Heart left ventricle (tissue), 16 donors: ENCODE measurements around the gene PTCRA. TPM values are rescaled to one million over a fixed set of nuclear protein-coding genes. Genes with fewer than 3 reads are reported as not detected.

Source experiments
- ATAC-seq, 4 donors: fragments of 200-7000 bp; cut with Tn5 transposase; one replicate each; pipeline ENCODE4 v1.9.1; 2020 to 2022; ENCODE audit warnings: moderate library complexity in 4 of 4, mild to moderate bottlenecking in 3 of 4, moderate number of reproducible peaks in 1 of 4
- DNase-seq, 5 donors: peaks; one replicate each; pipeline ENCODE4 v3.0.0-alpha.2; 2020
- H3K27ac ChIP-seq, 12 donors: fragments of 200-600 bp; sonication (generic) in 4 of 12; one replicate each; pipeline versions ENCODE4 v1.5.0 to v1.8.0; 2016 to 2022; ENCODE audit warnings: mild to moderate bottlenecking in 2 of 12
- H3K27me3 ChIP-seq, 9 donors: fragments of 200-600 bp; sonication (generic) in 2 of 9; one replicate each; pipeline versions ENCODE4 v1.5.1 to v1.8.0; 2016 to 2022; ENCODE audit warnings: mild to moderate bottlenecking in 3 of 9
- H3K36me3 ChIP-seq, 9 donors: fragments of 200-600 bp; sonication (generic) in 2 of 9; one replicate each; pipeline versions ENCODE4 v1.5.0 to v1.8.0; 2018 to 2022; ENCODE audit warnings: mild to moderate bottlenecking in 2 of 9
- H3K4me1 ChIP-seq, 12 donors: fragments of 200-600 bp; sonication (generic) in 4 of 12; one replicate each; pipeline versions ENCODE4 v1.5.0 to v1.8.0; 2016 to 2022; ENCODE audit warnings: mild to moderate bottlenecking in 3 of 12
- H3K4me3 ChIP-seq, 12 donors: fragments of 200-600 bp; sonication (generic) in 4 of 12; one replicate each; pipeline versions ENCODE4 v1.5.0 to v1.8.0; 2017 to 2022; ENCODE audit warnings: mild to moderate bottlenecking in 9 of 12, moderate library complexity in 4 of 12
- H3K9me3 ChIP-seq, 12 donors: fragments of 200-600 bp; sonication (generic) in 4 of 12; one replicate each; pipeline versions ENCODE4 v1.5.0 to v1.8.0; 2016 to 2022; ENCODE audit warnings: mild to moderate bottlenecking in 1 of 12
- POLR2A ChIP-seq, 2 donors: fragments of 450-650 bp; IDR thresholded peaks; one replicate each; pipeline ENCODE4 v1.6.1; 2017; ENCODE audit warnings: antibody characterized with exemption in 2 of 2, mild to moderate bottlenecking in 2 of 2, moderate library complexity in 2 of 2
- WGBS, 4 donors: extraction: QIAGEN DNeasy Blood & Tissue Kit in 2 of 4; methylation state at CpG; one replicate each; pipeline versions ENCODE4 v1.1.5 to v1.1.7; 2013 to 2018; 5-methylcytosine and 5-hydroxymethylcytosine counted together
- intact Hi-C, 10 donors: fragments of 100-400 bp; cut with DNase I; formaldehyde crosslinking; loops; one replicate each; pipeline versions ENCODE4 v1.11.1 to v1.14.2; 2022
- polyA plus RNA-seq, 2 donors: library from polyadenylated mRNA; stranded (reverse); fragments of 200-250 nt; gene quantifications; one replicate each; pipeline ENCODE4 v1.2.3, GENCODE V29; 2013
- total RNA-seq, 9 donors: library from RNA; depleted of rRNA in 2 of 9; stranded (reverse); fragments of >200 nt in 2 of 9; fragmentation: NEBNext Ultra II Directional in 3 of 9; extraction: Animal tissue kit (Norgen Biotek cat#: 25700) in 3 of 9; gene quantifications; one replicate each; pipeline versions ENCODE4 v1.1.0 to v1.2.4, GENCODE V29; 2016 to 2023
- TF ChIP-seq, protein P1 (sequence below), 12 donors: fragments of 200-600 bp; sonication (generic) in 4 of 12; IDR thresholded peaks; one replicate each; pipeline versions ENCODE4 v1.5.0 to v1.8.0; 2018 to 2022; ENCODE audit warnings: antibody characterized with exemption in 12 of 12, mild to moderate bottlenecking in 5 of 12
- donor health status: ischemic (EF 13 %, LVEDD 7.1; RV severe dilation, severe dysfunction).
- donor health status: healthy with polysubstance abuse.
- donor health status: DM: no; HTN: yes; CAD: no.
- donor health status: DM: no; HTN: no; CAD: no.
- donor health status: ischemic (EF 25% LVEDD 6.9; RV normal size, moderate dysfunction).
- donor health status: ischemic (EF 25% LVEDD 5.7; RV mildly dilated, moderate dysfunction).
- donor health status: healthy.
- donor health status: DM: yes; HTN: yes; CAD: no.
- donor health status: ischemic (EF 35%, LVEDD 5.7; RV mildly dilated, moderate dysfunction).
- donor health status: nonischemic (EF 11% LVEDD 7.7; RV severe dilation, severe dysfunction).
- donor health status: DM: yes; HTN: yes; CAD: no.
- donor health status: PGD.
- donor health status: ischemic (EF 29% LVEDD 5.4; RV normal size, mild dysfunction).
- donor health status: nonischemic (EF 23%, LVEDD 6.1; RV moderate dilation, normal function).

PTCRA gene
- total and polyA plus RNA-seq, 11 donors: 1.7 TPM; not detected in 10

DNA sequence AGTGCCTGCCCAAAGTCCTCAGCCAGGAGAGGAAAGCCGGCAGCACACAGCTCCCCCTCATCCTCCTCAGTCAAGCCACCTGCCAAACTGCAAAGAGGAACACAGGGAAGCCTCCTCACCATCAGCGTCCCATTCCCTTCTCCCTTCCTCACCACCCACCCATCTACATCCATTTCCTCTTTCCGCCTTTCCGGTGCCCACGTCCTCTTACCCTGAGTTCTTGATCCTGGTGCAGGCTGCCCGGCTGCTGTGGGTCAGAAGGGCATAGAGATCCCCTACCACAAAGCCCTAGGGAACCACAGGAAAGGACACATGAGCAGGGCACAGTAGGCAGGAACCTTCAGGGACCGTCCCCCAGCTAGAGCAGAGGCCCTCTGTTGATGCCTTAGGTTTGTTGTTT is 50.7 kb downstream of the PTCRA start:
- 81 to 83% (median 81%) methylated on average over 7 of the region's 7 CpGs for WGBS, 4 donors
- H3K4me3 ChIP-seq: no peak overlapping the region
- ATAC-seq (no peak), DNase-seq (no peak)
- intact Hi-C loops: no loop called here
- no peak overlapping the region for H3K27ac ChIP-seq
- H3K4me1 ChIP-seq: peaks cover 0 to 9% (median 0%) of the 10 kb centered on the region in 12 donors
- peaks cover 0 to 83% (median 55%) of the 10 kb centered on the region in 9 donors for H3K36me3 ChIP-seq
- H3K27me3 ChIP-seq: no peaks in the 10 kb centered on the region
- TF ChIP-seq POLR2A (IDR thresholded peaks at IDR 0.05): no peak
- TF ChIP-seq, protein P1, sequence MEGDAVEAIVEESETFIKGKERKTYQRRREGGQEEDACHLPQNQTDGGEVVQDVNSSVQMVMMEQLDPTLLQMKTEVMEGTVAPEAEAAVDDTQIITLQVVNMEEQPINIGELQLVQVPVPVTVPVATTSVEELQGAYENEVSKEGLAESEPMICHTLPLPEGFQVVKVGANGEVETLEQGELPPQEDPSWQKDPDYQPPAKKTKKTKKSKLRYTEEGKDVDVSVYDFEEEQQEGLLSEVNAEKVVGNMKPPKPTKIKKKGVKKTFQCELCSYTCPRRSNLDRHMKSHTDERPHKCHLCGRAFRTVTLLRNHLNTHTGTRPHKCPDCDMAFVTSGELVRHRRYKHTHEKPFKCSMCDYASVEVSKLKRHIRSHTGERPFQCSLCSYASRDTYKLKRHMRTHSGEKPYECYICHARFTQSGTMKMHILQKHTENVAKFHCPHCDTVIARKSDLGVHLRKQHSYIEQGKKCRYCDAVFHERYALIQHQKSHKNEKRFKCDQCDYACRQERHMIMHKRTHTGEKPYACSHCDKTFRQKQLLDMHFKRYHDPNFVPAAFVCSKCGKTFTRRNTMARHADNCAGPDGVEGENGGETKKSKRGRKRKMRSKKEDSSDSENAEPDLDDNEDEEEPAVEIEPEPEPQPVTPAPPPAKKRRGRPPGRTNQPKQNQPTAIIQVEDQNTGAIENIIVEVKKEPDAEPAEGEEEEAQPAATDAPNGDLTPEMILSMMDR (IDR thresholded peaks at IDR 0.05): no peak
- H3K9me3 ChIP-seq: no peaks in the 10 kb centered on the region

DNA sequence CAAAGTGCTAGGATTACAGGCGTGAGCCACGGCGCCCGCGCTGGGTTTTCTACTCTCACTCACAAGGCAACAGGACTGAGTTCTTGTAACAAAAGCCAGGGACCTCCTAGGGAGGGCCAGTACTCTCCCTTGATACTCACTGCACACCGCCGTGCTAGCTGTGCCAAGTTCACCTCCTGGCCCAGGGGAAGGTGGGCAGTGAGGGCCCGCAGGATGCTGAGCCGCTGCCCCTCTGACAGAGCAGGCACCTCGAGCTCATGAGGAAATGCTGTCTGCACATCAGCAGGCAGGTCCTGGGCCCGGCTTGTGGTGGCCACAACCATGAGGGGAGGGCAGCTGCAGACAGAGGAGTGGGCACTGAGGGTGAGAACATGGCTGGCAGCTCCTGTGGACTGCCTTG is 51.4 kb downstream of the PTCRA start:
- WGBS, 4 donors: 92 to 100% (median 94%) methylated on average over 5 to 11 of the region's 11 CpGs
- H3K36me3 ChIP-seq: peaks cover 0 to 78% (median 55%) of the 10 kb centered on the region in 9 donors
- peaks cover 0 to 11% (median 0%) of the 10 kb centered on the region in 12 donors for H3K4me1 ChIP-seq
- H3K4me3 ChIP-seq: no peak overlapping the region
- no peaks in the 10 kb centered on the region for H3K9me3 ChIP-seq
- DNase-seq (no peak), ATAC-seq (no peak)
- H3K27ac ChIP-seq: no peak overlapping the region
- TF ChIP-seq, protein P1 (IDR thresholded peaks at IDR 0.05): no peak
- TF ChIP-seq POLR2A (IDR thresholded peaks at IDR 0.05): no peak
- no peaks in the 10 kb centered on the region for H3K27me3 ChIP-seq
- intact Hi-C loops: no loop called here

DNA sequence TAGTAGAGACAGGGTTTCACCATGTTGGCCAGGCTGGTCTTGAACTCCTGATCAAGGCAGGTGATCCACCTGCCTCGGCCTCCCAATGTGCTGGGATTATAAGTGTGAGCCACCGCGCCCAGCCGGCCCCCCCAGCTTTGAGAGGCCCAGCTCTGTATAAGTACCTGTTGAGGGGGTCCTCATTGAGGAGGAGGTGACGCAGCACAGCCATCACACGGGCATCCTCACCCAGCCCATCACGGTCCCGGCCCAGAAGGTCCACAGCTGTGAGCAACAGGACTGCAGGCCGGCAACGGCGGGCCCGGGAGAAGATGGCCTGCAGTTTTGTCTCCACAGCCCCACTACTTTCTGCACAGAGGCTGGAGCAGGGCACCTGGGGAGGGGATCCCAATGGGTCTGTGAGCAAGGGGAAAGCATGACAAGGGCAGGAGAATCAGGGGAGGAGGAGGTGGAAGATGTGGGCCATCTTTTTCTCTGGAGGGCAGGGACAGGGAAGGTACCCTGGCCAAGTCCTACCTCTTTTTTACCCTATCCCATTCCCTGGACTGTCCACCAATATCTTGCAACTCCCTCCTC is 52.4 kb downstream of the PTCRA start:
- H3K36me3 ChIP-seq: peaks cover 0 to 73% (median 51%) of the 10 kb centered on the region in 9 donors
- intact Hi-C loops: no loop called here
- no peak for TF ChIP-seq POLR2A (IDR thresholded peaks at IDR 0.05)
- TF ChIP-seq, protein P1 (IDR thresholded peaks at IDR 0.05): no peak
- no peak overlapping the region for H3K27ac ChIP-seq
- DNase-seq (no peak), ATAC-seq (no peak)
- H3K9me3 ChIP-seq: no peaks in the 10 kb centered on the region
- WGBS, 4 donors: 95 to 98% (median 96%) methylated on average over 12 of the region's 12 CpGs
- H3K27me3 ChIP-seq: no peaks in the 10 kb centered on the region
- no peak overlapping the region for H3K4me3 ChIP-seq
- peaks cover 0 to 11% (median 0%) of the 10 kb centered on the region in 12 donors for H3K4me1 ChIP-seq

DNA sequence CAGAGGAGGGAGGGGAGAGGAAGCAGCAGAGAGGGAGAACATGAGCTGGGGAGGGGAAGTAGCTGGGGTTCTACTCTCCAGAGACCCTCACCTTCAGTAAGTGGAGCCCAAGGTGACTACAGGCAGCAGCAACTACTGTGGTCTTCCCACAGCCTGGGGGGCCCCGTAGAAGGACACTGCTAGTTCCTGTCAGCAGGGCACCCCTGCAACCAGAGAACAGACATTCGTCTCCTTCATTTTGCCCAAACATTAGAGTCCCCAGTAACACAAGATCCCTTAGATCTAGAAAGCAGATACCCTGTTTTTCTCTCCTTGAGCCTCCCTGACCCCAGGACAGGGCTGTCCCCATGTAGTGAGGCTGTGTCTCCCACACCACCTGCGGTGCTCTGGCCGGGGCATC is 52.9 kb downstream of the PTCRA start:
- DNase-seq: no peak
- Histone ChIP-seq H3K4me3 (no peak overlapping the region), H3K9me3 (no peaks in the 10 kb centered on the region), H3K36me3 (peaks cover 0 to 73% (median 50%) of the 10 kb centered on the region in 9 donors), H3K27ac (no peak overlapping the region), H3K27me3 (no peaks in the 10 kb centered on the region), H3K4me1 (peaks cover 0 to 11% (median 0%) of the 10 kb centered on the region in 12 donors)
- TF ChIP-seq POLR2A (IDR thresholded peaks at IDR 0.05): no peak
- TF ChIP-seq, protein P1 (IDR thresholded peaks at IDR 0.05): no peak
- intact Hi-C loops: no loop called here
- 81 to 94% (median 85%) methylated on average over 4 of the region's 4 CpGs for WGBS, 4 donors
- ATAC-seq: no peak
